HL-60/S4 treated with phorbol 12-myristate 13-acetate at 8.2 ng/mL for 4 days and 3 days (cell line): ENCODE data around the gene OTOP2.

Experiments
- in situ Hi-C: fragments of 300-500 bp; cut with MboI; formaldehyde crosslinking; loops from 2 replicates; pipeline ENCODE4 v1.15.0; 2022; ENCODE audit warnings: low sequenced_read_pairs

Gene OTOP2

GRCh38 chr17:74923538-74924249, 379 bp upstream of the OTOP2 start:
- in situ Hi-C loops = no loop called here

- in situ Hi-C loops = no loop called here
Measured at GRCh38 chr17:74925242-74925641, 1.2 kb downstream of the OTOP2 start.

- in situ Hi-C loops = no loop called here
Measured at GRCh38 chr17:74928786-74929185, 4.7 kb downstream of the OTOP2 start.

- in situ Hi-C loops = no loop called here
Measured at GRCh38 chr17:74930535-74931036, 6.5 kb downstream of the OTOP2 start.

GRCh38 chr17:74935048-74935447, 11.0 kb downstream of the OTOP2 start:
- in situ Hi-C loops = no loop called here

- in situ Hi-C loops = no loop called here
Measured at GRCh38 chr17:74935585-74936469, 11.8 kb downstream of the OTOP2 start, which contains the start of gene OTOP3. TSS of gene OTOP3 (plus strand) at chr17:74935898. CDS start at chr17:74935922, 24 bp downstream.

- in situ Hi-C loops = no loop called here
Measured at GRCh38 chr17:74936470-74936799, 12.4 kb downstream of the OTOP2 start.

GRCh38 chr17:74937064-74938051, 13.3 kb downstream of the OTOP2 start:
- in situ Hi-C loops = no loop called here

- in situ Hi-C loops = no loop called here
Measured at GRCh38 chr17:74938194-74938950, 14.3 kb downstream of the OTOP2 start.

- in situ Hi-C loops = no loop called here
Measured at GRCh38 chr17:74939534-74939933, 15.5 kb downstream of the OTOP2 start.

- in situ Hi-C loops = no loop called here
Measured at GRCh38 chr17:74941128-74941725, 17.2 kb downstream of the OTOP2 start.

- in situ Hi-C loops = no loop called here
Measured at GRCh38 chr17:74943808-74944522, 19.9 kb downstream of the OTOP2 start.

- in situ Hi-C loops = no loop called here
Measured at GRCh38 chr17:74945543-74945942, 21.5 kb downstream of the OTOP2 start.

GRCh38 chr17:74946641-74947040, 22.6 kb downstream of the OTOP2 start:
- in situ Hi-C loops = no loop called here

GRCh38 chr17:74947041-74947754, 23.1 kb downstream of the OTOP2 start:
- in situ Hi-C loops = no loop called here

- in situ Hi-C loops = no loop called here
Measured at GRCh38 chr17:74949455-74950115, 25.5 kb downstream of the OTOP2 start.

GRCh38 chr17:74950207-74950606, 26.1 kb downstream of the OTOP2 start:
- in situ Hi-C loops = no loop called here

GRCh38 chr17:74951065-74951464, 27.0 kb downstream of the OTOP2 start:
- in situ Hi-C loops = no loop called here
